ENCODE results near the gene KRTAP3-3. TPM values are rescaled to one million over a fixed set of nuclear protein-coding genes. Genes with fewer than 3 reads are reported as not detected.
"Not testable (repeated sequence)": the region's sequence is repeated elsewhere in the genome, so short reads cannot be mapped to it uniquely, and the experiment has no call there.

Gene KRTAP3-3
- total RNA-seq, 1 donor: not detected

DNA sequence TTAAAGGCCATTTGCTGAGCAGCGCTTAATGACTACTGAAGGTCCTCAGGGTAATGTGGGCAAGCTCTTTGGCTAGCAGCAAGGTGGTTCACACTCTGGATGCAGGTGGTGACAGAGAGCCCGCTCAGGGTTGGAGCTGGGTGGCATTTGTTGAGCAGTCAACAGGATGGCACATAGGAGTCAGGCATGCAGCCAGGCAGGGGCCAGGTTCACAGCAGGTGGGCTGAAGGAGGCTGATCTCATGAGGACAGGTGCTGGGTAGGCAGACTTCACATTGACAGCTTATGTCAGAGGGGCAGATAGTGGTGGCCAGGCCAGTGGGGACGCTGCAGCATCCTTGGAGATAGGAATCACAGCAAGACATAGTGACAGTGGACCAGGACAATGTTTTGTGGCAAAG lies 10.4 kb upstream of the KRTAP3-3 start:
- H3K4me3 ChIP-seq (ENCODE audit: insufficient read depth, low read length): no peak overlapping the region
- no peak for DNase-seq (ENCODE audit: insufficient read length, low spot score, missing footprints)
- no peak overlapping the region for H2AFZ ChIP-seq (ENCODE audit: low read length)
- no peaks in the 10 kb centered on the region for H3K9me3 ChIP-seq (ENCODE audit: low read depth, low read length)
- no peak overlapping the region for H3K4me2 ChIP-seq (ENCODE audit: insufficient read depth, low read length)
- no peak overlapping the region for H3K27ac ChIP-seq (ENCODE audit: low read depth, low read length)
- TF ChIP-seq CTCF (IDR thresholded peaks at IDR 0.05; ENCODE audit: extremely low read depth, low read depth, low read length): no peak
- no peaks in the 10 kb centered on the region for H3K36me3 ChIP-seq (ENCODE audit: insufficient read depth, low read length)
- H3K4me1 ChIP-seq (ENCODE audit: insufficient read depth, low read length): peaks cover 6% of the 10 kb centered on the region
- H3K79me2 ChIP-seq (ENCODE audit: insufficient read depth, low read length): no peaks in the 10 kb centered on the region
- H4K20me1 ChIP-seq (ENCODE audit: insufficient read depth, low read length): no peaks in the 10 kb centered on the region
- H3K27me3 ChIP-seq (ENCODE audit: insufficient read depth, low read length): no peaks in the 10 kb centered on the region

DNA sequence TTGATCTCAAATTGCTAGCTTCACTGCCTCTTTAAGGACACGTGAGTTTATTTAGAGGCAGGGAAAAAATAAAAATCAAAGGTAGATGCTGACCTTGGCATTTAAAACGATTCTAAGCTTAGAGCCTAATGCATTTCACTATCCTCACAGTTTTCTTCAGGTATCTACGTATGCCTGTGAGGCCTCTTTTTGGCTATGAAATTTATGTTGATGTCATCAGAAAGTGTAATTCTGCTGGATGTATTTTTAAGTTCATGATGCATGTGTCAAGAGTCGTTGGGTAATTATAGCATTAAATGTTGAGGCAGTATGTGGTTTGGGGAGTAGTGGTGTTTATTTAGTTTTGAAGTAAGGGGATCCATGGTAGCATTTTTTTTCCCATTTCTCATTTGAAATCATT lies 10.0 kb upstream of the KRTAP3-3 start:
- no peak for TF ChIP-seq CTCF (IDR thresholded peaks at IDR 0.05; ENCODE audit: extremely low read depth, low read depth, low read length)
- no peaks in the 10 kb centered on the region for H3K9me3 ChIP-seq (ENCODE audit: low read depth, low read length)

GRCh38 chr17:41002814-41003213 lies 8.8 kb upstream of the KRTAP3-3 start:
- no peaks in the 10 kb centered on the region for H3K36me3 ChIP-seq (ENCODE audit: insufficient read depth, low read length)
- no peaks in the 10 kb centered on the region for H3K79me2 ChIP-seq (ENCODE audit: insufficient read depth, low read length)
- no peak overlapping the region for H3K27ac ChIP-seq (ENCODE audit: low read depth, low read length)
- peaks cover 6% of the 10 kb centered on the region for H3K4me1 ChIP-seq (ENCODE audit: insufficient read depth, low read length)
- no peak overlapping the region for H3K4me3 ChIP-seq (ENCODE audit: insufficient read depth, low read length)
- no peak overlapping the region for H3K4me2 ChIP-seq (ENCODE audit: insufficient read depth, low read length)
- no peaks in the 10 kb centered on the region for H3K27me3 ChIP-seq (ENCODE audit: insufficient read depth, low read length)
- H3K9me3 ChIP-seq (ENCODE audit: low read depth, low read length): no peaks in the 10 kb centered on the region
- DNase-seq (ENCODE audit: insufficient read length, low spot score, missing footprints): peak; percentile 61
- TF ChIP-seq CTCF (IDR thresholded peaks at IDR 0.05; ENCODE audit: extremely low read depth, low read depth, low read length): no peak
- H4K20me1 ChIP-seq (ENCODE audit: insufficient read depth, low read length): no peaks in the 10 kb centered on the region
- peak overlapping the region; percentile 23 for H2AFZ ChIP-seq (ENCODE audit: low read length)

More for the DNA sequence above, 10.0 kb upstream of the KRTAP3-3 start:
- no peak overlapping the region for H3K27ac ChIP-seq (ENCODE audit: low read depth, low read length)
- H3K4me1 ChIP-seq (ENCODE audit: insufficient read depth, low read length): peaks cover 6% of the 10 kb centered on the region
- peak; percentile 17 for DNase-seq (ENCODE audit: insufficient read length, low spot score, missing footprints)
- no peak overlapping the region for H3K4me3 ChIP-seq (ENCODE audit: insufficient read depth, low read length)
- no peaks in the 10 kb centered on the region for H3K36me3 ChIP-seq (ENCODE audit: insufficient read depth, low read length)
- no peak overlapping the region for H2AFZ ChIP-seq (ENCODE audit: low read length)
- H4K20me1 ChIP-seq (ENCODE audit: insufficient read depth, low read length): no peaks in the 10 kb centered on the region
- H3K79me2 ChIP-seq (ENCODE audit: insufficient read depth, low read length): no peaks in the 10 kb centered on the region
- no peaks in the 10 kb centered on the region for H3K27me3 ChIP-seq (ENCODE audit: insufficient read depth, low read length)
- no peak overlapping the region for H3K4me2 ChIP-seq (ENCODE audit: insufficient read depth, low read length)

DNA sequence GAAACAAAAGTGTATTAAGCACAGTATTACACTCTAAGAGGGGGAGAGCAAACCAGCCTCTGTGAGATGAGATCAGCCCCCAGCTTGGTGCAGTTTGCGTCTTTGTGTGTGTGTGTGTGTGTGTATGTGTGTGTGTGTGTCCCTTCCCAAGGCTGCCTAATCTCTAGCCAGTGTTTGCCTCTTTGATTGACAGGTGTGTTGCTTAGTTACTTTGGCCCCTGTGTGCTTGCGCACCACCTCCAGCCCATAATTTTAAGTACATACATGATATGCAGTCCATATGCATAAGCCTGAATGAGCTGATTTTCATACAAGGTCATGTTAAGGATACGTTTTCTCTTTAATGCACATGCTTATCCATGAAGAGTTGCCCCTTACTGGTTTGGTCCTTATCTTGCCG lies 7.8 kb upstream of the KRTAP3-3 start:
- no peak overlapping the region for H2AFZ ChIP-seq (ENCODE audit: low read length)
- H3K4me3 ChIP-seq (ENCODE audit: insufficient read depth, low read length): no peak overlapping the region
- no peak overlapping the region for H3K4me2 ChIP-seq (ENCODE audit: insufficient read depth, low read length)
- H3K27me3 ChIP-seq (ENCODE audit: insufficient read depth, low read length): no peaks in the 10 kb centered on the region
- H3K4me1 ChIP-seq (ENCODE audit: insufficient read depth, low read length): peaks cover 6% of the 10 kb centered on the region
- H3K36me3 ChIP-seq (ENCODE audit: insufficient read depth, low read length): no peaks in the 10 kb centered on the region
- no peaks in the 10 kb centered on the region for H3K9me3 ChIP-seq (ENCODE audit: low read depth, low read length)
- H4K20me1 ChIP-seq (ENCODE audit: insufficient read depth, low read length): no peaks in the 10 kb centered on the region
- no peaks in the 10 kb centered on the region for H3K79me2 ChIP-seq (ENCODE audit: insufficient read depth, low read length)
- no peak for TF ChIP-seq CTCF (IDR thresholded peaks at IDR 0.05; ENCODE audit: extremely low read depth, low read depth, low read length)
- no peak for DNase-seq (ENCODE audit: insufficient read length, low spot score, missing footprints)
- no peak overlapping the region for H3K27ac ChIP-seq (ENCODE audit: low read depth, low read length)

DNA sequence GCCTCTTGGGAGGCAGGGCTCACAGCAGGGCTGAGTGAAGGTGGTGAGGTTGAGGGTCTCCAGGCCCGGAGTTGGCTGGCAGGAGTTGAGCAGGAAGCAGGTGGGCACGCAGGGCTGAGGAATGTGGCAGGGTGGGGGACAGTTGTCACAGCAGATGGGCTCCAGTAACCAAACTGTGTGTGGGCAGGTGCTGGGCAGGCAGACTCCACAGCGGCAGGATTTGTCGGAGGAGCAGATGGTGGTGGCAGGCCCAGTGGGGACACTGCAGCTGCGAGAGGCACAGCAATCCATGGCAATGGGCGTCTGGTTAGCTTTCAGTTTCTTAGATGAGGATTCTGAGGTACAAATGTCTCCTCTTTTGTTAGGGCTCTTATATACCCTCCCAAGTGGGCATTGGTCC lies 5.6 kb upstream of the KRTAP3-3 start, which contains the start of gene KRTAP3-2:
Gene KRTAP3-2, minus strand, starts transcription at position 344 of the 400 bp plus-strand sequence. Its CDS starts 53 bp downstream, at position 291.
- not testable (repeated sequence) for H3K4me1 ChIP-seq (ENCODE audit: insufficient read depth, low read length); H3K27ac ChIP-seq (ENCODE audit: low read depth, low read length); H3K4me3 ChIP-seq (ENCODE audit: insufficient read depth, low read length); H3K79me2 ChIP-seq (ENCODE audit: insufficient read depth, low read length); H3K4me2 ChIP-seq (ENCODE audit: insufficient read depth, low read length); H3K9me3 ChIP-seq (ENCODE audit: low read depth, low read length); H3K36me3 ChIP-seq (ENCODE audit: insufficient read depth, low read length); H3K27me3 ChIP-seq (ENCODE audit: insufficient read depth, low read length); DNase-seq (ENCODE audit: insufficient read length, low spot score, missing footprints); H2AFZ ChIP-seq (ENCODE audit: low read length); H4K20me1 ChIP-seq (ENCODE audit: insufficient read depth, low read length)
